Measurements from ENCODE around the gene EIF4A3. TPM values are rescaled to one million over a fixed set of nuclear protein-coding genes. Genes with fewer than 3 reads are reported as not detected.

EIF4A3 gene
- total RNA-seq, 1 donor from 2014 or later, result 143 TPM

Other genes with a start within 250 kb of the EIF4A3 start
- gene TBC1D16, start 111.3 kb downstream of the EIF4A3 start, total RNA-seq, result 0.52 and 0.80 TPM in 2 replicates
- not detected in 2 replicates for gene CCDC40, start 110.5 kb downstream of the EIF4A3 start, total RNA-seq
- gene GAA, start 45.5 kb downstream of the EIF4A3 start, total RNA-seq, result 15.1 and 17.7 TPM in 2 replicates
- gene CARD14, start 22.9 kb upstream of the EIF4A3 start, total RNA-seq, result not detected in 2 replicates
- 29.0 and 33.5 TPM in 2 replicates for gene SGSH, start 73.2 kb upstream of the EIF4A3 start, total RNA-seq
- 8.3 and 10.2 TPM in 2 replicates for gene SLC26A11, start 73.3 kb upstream of the EIF4A3 start, total RNA-seq
- gene RNF213, start 113.7 kb upstream of the EIF4A3 start, total RNA-seq, result 605 and 621 TPM in 2 replicates

All from T-helper 2 cell treated with Interferon-gamma antibody and Interleukin-4, amounts not matched to agents 100 ng/mL and 5 ng/mL, for 36 hours (primary cell).